ENCODE data around the gene GIPC3. TPM values are rescaled to one million over a fixed set of nuclear protein-coding genes. Genes with fewer than 3 reads are reported as not detected.
"Not testable (repeated sequence)": the region's sequence is repeated elsewhere in the genome, so short reads cannot be mapped to it uniquely, and the experiment has no call there.

GIPC3 gene
- total RNA-seq, 1 donor from 2014 or later: 0.77 TPM

GRCh38 chr19:3576696-3577443 is 8.4 kb upstream of the GIPC3 start:
- DNase-seq (ENCODE audit: low read depth in 2 of 2): peak in 1 of 2 donors; percentile 73

- no peak for DNase-seq (ENCODE audit: low read depth in 2 of 2)
These were observed 7.4 kb upstream of the GIPC3 start for GRCh38 chr19:3577723-3578344.

DNA sequence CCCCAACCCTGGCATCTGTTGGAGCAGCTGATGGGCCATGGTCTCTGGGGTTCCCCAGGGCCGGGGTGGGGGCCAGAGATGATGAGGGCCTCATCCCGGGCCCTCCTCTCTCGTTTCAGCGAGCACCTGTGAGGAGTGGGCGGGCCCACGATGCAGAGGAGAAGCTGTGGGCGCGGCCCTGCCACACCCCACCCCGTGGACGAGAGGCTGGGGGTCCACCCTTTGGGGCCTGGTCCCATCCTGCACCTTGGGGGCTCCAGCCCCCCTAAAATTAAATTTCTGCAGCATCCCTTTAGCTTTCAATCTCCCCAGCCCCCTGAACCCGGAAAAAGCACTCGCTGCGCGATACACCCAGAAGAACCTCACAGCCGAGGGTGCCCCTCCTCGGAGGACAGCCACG is 6.9 kb upstream of the GIPC3 start:
- DNase-seq (ENCODE audit: low read depth in 2 of 2): no peak

GRCh38 chr19:3580156-3580934 is 4.9 kb upstream of the GIPC3 start:
- peak; percentile 55 to 95 for DNase-seq (ENCODE audit: low read depth in 2 of 2)

DNA sequence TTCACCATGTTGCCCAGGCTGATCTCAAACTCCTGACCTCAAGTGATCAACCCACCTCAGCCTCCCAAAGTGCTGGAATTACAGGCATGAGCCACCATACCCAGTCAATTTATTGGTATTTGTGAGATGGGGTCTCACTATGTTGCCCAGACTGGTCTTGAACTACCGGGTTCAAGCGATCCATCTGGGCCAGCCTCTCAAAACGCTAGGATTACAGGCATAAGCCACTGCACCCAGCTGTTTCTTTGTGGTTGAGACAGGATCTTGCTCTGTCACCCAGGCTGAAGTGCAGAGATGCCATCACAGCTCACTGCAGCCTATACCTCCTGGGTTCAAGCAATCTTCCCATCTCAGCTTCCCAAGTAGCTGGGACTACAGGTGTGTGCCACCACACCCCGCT is 3.5 kb upstream of the GIPC3 start:
- DNase-seq (ENCODE audit: low read depth in 2 of 2): not testable (repeated sequence)

- DNase-seq (ENCODE audit: low read depth in 2 of 2): not testable (repeated sequence)
These were observed 1.1 kb upstream of the GIPC3 start for GRCh38 chr19:3584036-3584802.

- DNase-seq (ENCODE audit: low read depth in 2 of 2): no peak
These were observed 899 bp downstream of the GIPC3 start for GRCh38 chr19:3586127-3586626.

- no peak for DNase-seq (ENCODE audit: low read depth in 2 of 2)
These were observed 1.5 kb downstream of the GIPC3 start for GRCh38 chr19:3586707-3587346.

- DNase-seq (ENCODE audit: low read depth in 2 of 2): no peak
These were observed 4.2 kb downstream of the GIPC3 start for GRCh38 chr19:3589439-3589838.

DNA sequence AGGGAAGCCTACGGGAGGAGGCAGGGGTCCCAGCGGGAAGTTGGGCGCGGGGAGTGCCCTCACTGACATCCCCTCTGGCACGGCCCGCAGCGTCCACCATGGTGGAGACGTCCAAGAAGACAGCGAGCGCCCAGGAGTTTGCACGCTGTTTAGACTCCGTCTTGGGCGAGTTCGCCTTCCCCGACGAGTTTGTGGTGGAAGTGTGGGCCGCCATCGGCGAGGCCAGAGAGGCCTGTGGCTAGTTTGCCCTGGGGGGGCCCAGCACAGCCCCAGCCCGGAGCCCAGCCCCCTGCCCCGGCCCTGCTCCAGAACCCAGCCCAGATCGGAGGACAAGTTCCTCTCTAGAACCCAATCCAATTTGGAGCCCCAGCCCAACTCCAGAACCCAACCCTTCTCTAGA is 4.7 kb downstream of the GIPC3 start:
- no peak for DNase-seq (ENCODE audit: low read depth in 2 of 2)

- DNase-seq (ENCODE audit: low read depth in 2 of 2): no peak
These were observed 5.8 kb downstream of the GIPC3 start for GRCh38 chr19:3590991-3591659.

DNA sequence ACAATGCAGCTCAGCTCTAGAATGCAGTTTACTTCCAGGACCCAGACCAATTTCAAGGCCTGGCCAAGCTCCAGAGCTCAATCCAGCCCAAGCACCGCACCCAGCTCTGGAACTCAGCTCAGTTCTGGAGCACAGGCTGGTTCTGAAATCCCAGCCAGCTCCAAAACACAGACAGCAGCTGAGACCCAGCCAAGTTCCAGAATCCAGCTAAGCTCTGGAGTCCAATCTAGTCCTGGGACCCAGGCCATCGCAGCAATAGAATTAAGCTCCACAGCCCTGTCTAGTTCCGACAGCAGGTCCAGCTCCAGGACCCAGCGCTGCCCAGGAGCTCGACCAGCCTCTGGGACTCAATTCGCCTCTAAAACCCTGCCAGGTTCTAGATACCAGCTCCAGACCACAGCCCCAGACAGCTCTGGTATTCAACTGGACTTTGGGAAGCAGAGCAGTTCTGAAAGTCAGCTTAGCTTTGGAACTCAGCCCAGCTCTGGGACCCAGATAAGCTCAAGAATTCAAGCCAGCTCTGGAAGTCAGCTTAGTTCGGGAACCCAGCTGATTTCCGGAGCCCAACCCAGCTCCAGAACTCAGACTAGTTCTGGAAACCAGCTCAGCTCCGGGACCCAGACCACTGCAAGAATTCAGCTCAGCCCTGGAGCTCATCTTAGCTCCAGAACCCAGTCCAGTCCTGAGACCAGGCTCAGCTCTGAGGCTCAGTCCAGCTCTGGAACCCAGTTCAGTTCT is 6.8 kb downstream of the GIPC3 start:
- DNase-seq (ENCODE audit: low read depth in 2 of 2): no peak

DNA sequence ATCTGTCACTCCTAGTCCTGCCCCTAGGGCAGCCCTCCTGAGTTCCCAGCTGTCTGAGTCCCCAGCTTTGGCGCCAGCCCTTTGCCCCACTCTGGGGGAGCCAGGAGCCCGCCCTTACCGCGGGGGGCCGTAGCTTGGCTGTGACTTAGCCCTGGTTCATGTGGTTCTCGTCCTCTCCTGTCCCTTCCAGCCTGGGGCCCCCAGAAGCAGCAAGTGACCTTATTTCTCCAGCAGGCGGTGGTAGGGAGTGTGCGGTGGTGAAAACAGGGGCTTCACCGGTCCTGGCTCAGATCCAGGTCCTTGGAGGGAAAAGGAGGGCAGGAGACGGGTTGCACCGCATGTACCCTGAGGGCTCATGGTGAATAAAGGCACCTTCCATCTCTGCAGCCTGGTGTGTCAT is 7.9 kb downstream of the GIPC3 start:
- DNase-seq (ENCODE audit: low read depth in 2 of 2): no peak

GRCh38 chr19:3595521-3596061 is 10.3 kb downstream of the GIPC3 start:
- DNase-seq (ENCODE audit: low read depth in 2 of 2): no peak

GRCh38 chr19:3599776-3600187 is 14.5 kb downstream of the GIPC3 start:
- DNase-seq (ENCODE audit: low read depth in 2 of 2): no peak

- no peak for DNase-seq (ENCODE audit: low read depth in 2 of 2)
These were observed 15.7 kb downstream of the GIPC3 start for GRCh38 chr19:3601021-3601420.

DNA sequence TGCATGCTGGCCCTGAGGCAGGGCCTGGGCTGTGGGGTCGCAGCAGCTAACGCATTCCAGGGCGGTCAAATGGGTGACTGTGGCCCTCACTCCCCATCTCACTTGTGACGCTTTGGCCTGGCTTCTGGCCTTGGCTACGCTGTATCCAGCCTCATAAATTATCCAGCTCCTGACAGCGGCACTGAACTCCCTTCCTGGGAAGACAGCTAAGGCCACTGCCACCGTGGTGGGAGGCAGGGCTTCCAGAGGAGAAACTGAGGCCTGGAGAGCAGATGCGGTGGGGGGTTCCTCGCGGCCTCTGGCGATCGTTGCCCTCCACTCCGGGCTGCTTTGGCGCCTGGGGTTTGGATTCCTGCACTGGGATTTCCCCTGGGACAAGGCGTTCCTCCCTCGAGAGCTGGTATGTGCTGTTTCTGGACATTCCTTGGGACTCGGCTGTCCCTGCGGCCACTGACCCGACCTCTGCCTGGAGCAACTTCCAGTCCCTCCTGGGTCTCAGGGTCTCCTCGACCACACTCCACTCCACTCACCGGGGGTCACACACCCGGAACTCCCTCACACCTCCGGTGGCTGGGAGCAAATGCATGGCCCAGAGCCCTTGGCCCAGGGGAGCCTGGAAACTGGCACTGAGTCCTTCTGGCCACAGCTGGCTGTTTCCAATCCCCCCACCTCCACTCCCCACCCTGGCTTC is 18.0 kb downstream of the GIPC3 start:
- no peak for DNase-seq (ENCODE audit: low read depth in 2 of 2)

DNA sequence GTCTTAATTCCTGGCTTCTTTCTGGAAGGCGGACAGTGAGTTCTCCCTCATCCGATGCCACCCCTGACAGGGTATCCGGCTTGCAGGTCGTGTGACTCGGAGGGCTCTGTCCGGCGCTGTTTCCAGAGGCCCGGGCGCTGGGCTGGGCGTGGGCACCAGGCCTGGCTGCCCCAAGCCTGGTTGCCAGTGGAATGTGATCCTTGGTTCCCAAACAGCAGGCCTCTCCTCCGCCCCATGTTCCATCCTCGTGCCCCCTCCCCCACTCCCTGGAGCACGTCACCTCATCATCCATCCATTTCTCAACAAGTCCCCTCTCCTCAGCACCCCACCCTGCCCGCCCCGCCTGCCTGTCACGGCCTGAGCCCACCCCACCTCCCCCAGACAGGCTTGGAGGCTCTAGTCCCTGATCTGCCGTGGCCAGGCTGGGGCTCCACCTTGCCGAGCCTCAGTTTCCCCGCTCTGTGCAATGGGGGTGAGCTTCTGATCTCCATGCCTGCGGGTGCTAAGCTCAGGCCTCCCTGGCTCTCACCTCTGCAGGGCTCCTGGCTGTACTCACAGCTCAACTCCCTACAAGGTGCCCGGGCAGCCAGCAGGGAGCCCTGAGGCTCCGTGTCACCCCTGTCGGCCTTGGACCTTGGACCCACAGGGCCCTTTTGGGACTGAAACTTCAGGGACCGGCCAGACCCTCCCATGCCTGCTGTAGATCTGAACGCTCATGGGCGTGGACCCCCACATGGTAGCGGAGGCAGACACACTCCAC is 19.1 kb downstream of the GIPC3 start:
- DNase-seq (ENCODE audit: low read depth in 2 of 2): no peak
